CD4-positive, alpha-beta T cell treated with Interleukin-15 for 4 hours (primary cell): ENCODE results near the gene SEPSECS.

Experiments
- DNase-seq: peaks from one replicate; pipeline ENCODE4 v3.0.0-alpha.2; 2020; ENCODE audit warnings: low spot score

The SEPSECS gene

DNA sequence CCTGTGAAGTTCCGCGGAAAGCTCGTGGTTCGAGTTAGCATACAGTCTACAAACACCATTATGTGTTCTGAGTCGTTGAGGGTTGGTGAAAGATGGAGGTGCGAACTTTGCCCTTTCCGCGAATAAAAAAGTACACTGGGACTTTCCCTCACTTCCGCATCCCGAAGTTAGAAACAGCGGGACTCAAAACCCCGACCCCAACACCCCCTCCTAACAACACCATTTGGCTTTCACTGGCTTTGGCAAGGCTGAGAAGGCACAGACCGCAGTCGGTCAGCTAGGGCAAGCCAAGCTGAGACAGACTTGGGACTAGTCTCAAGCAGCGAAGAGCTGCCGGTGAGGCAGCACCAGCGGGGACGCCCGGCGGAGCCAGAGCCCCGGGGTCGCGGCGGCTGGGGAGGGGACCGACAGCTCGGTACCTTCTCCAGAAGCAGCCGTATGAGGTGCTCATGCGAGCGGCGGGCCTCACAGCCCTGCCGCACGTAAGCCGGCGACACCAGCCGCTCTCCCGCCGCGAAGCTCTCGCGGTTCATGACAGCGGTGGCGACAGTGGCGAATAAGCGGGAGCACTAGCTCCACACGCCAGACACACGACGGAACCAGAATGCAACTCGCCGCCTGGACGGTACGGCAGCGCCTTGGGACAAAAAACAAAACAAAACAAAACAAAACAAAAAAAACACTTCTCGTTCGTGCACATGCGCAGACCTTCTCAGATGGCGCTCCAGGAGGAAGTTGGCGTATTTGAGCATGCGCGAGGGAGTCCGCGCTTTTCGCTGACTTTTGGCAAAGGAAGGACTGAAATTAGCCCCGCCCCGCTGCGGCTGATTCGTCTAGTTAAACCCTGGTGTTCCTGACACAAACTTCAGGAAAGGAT lies at the start of gene SEPSECS:
TSS of gene SEPSECS (minus strand) at position 613 of the 877 bp plus-strand sequence. CDS start at position 533, 80 bp downstream.
- DNase-seq = peak; percentile 95

- no peak for DNase-seq
These were observed 49.5 kb upstream of the SEPSECS start for GRCh38 chr4:25209702-25210101.

DNA sequence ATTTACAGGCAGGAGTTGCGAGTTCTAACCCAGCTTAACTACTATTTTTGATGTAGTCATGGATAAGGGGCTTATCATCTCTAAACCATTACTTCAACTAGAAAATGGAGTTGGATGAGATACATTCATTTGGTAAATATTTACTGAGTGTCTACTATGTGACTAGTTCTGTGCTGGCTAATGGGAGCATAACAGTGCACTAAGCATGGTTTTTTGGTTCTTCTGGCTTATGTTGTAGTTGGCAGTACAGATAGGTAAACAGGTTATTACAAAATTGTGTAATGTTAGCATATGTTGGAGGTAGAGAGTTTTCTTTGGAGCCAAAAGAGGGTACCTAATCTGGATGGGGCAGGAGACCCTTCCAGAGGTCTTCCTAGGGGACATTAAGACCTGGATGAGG lies 47.7 kb upstream of the SEPSECS start:
- no peak for DNase-seq

DNA sequence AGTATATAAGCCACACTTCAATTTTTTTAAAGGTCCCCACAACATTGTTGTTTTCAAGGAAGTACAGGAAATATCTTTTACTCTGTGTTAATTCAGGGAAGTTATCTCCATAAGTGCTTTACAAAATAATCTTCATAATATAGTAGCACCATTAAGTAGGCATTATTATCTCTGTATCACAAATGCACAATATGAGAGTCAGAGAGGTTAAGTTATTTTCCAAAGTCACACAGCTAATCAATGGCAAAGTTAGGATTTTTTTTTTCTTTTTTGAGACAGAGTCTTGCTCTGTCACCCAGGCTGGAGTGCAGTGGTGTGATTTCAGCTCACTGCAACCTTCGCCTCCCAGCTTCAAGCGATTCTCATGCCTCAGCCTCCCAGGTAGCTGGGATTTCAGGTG lies 38.5 kb upstream of the SEPSECS start:
- no peak for DNase-seq

DNA sequence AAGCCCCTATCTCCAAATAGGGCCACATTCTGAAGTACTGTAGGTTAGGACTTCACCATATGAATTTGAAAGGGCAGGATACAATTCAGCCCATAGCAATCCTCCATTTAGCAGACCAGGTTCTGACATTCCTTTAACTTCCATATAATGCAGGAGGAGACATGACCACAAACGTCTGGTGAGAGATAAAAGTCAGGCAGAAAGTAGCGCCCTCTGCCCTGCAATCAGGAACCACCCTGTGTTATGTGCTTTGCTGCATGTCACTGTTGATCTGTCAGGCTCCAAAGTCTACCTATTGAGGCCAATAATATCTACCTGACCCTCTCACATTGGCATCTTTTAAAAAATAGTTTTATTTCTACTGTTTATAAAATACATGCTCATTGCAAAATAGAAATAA lies 30.2 kb upstream of the SEPSECS start:
- no peak for DNase-seq

- DNase-seq = no peak
These were observed 23.8 kb upstream of the SEPSECS start for GRCh38 chr4:25184056-25184455.

- DNase-seq = no peak
These were observed 22.7 kb upstream of the SEPSECS start for GRCh38 chr4:25182937-25183336.

DNA sequence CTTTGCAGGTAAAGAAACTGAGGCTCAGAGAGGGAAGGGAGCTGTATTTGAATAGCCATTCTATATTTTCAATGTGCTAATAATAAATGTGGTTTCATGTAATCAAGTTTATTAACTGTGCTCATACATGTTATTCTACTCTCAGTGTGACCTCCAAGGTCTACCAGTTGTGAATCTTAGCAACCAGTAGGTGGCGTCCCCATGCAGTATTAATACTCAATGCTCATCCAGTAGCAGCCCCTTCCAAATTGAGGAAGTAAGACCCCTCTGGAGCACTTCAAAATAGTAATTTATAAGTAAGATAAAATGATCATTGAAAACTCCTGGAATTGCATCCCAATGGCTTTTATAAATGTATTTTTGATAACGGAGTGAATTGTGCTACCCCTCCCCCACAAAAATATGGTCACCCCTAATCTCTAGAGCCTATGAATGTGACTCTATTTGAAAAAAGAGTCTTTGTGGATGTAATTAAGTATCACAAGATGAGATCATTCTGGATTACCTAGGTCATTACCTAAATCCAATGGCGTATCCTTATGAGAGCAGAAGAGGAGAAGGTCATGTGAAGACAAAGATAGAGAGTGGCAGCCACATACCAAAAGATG lies 20.4 kb upstream of the SEPSECS start:
- DNase-seq = peak; percentile 53

GRCh38 chr4:25178838-25179261 lies 18.6 kb upstream of the SEPSECS start:
- peak; percentile 14 for DNase-seq

DNA sequence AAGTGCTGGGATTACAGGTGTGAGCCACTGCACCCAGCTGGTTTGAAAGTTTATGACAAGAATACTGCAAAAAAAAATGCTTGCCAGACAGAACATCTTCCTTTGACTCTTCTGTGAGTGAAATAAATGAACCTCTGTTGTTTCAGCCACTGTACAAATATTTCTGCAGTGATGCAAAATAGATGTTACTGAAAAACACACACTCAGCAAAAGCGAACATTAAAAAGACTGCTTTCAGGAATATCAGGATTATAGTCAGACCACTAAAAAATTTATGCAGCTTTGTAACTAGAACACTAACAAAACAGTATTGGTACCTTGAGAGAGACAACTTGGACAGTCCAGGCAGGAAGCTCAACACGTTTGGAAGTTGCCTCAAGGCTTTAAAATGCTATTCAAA lies 16.9 kb upstream of the SEPSECS start:
- no peak for DNase-seq

DNA sequence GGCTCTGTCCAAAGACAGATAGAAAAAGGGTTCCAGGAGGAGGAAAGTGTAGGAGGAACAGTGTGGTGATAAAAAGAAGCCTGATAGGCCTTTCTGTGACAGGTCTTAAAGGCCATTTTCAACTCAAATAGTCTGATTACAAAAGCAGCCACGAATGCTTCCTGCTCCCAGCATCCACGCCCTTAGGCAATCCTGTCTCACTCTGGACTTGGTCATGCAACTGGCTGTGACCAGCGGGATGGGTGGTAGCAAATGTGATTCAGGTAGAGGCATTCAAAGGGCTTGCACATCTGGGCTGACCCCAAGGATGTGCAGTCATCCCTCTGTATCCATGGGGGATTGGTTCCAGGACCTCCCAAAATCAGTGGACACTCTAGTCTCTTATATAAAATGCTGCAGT lies 14.4 kb upstream of the SEPSECS start:
- no peak for DNase-seq

GRCh38 chr4:25172961-25173915 lies 13.0 kb upstream of the SEPSECS start:
- DNase-seq = no peak

DNA sequence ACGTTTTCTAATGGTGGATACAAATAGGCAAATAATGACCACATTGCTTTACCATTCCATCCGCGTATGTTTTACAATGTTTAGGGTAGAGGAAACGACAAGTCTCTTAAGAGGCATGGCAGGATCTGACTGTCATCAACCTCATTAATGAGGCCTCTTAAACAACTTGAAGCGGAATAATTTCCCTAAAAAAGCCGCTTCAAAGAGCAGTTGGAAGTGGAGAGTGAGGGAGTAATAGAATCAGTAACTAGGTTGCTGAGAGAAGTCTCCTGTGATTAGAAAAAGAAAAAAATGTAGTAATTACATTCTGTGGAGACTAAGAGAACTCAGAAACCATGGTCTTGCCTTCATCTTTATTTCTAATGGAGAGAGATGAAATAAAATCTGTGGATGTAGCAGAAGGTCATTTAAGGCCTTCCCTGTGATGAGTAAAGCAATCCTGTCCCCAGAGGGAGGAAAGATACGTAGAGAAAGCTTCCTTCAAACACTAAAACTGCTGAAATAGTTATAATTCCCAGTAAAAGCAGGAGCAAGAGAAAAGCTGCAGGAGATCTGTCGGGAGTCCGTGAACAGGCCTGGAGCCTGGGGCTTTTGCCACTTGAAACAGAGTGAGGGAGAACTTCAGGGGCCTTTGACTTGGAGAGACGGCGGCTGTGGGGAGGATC lies 11.1 kb upstream of the SEPSECS start:
- no peak for DNase-seq

DNA sequence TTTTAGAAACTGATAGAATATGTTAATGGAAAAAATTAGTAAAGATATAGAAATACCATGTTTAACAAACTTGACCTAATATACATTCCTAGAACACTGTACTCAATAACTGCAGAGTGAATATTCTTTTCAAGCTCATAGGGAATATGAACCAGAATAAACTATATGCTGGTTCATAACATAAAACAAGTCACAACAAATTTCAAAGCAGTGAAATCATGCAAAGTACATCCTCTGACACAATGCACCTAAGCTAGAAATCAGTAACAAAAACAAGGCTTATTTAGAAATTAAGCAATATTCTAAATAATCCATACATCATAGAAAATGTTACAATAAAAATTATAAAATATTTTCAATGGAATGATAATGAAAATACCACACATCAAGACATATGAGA lies 9.2 kb upstream of the SEPSECS start:
- DNase-seq = no peak

GRCh38 chr4:25165916-25166315 lies 5.7 kb upstream of the SEPSECS start:
- DNase-seq = no peak

- no peak for DNase-seq
These were observed 2.9 kb upstream of the SEPSECS start for GRCh38 chr4:25163196-25163595.

DNA sequence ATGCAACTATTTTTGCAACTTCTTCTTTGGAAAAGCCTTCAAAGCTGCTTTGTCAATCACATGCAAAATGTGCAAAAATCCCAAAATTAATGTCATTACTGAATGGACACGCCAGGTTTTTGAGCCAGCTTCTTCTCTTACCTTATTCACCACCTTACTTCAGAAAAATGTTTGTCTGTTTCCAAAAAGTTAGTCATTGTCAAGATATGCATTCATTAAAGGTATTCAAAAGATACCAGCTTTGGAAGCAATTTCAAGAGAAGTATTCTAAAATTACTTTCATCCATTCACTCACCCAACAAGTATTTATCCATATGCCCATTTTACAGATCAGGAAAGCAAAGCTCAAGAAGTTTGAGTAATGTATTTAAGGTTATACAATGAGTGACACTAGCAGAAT lies 2.3 kb upstream of the SEPSECS start:
- DNase-seq = no peak

DNA sequence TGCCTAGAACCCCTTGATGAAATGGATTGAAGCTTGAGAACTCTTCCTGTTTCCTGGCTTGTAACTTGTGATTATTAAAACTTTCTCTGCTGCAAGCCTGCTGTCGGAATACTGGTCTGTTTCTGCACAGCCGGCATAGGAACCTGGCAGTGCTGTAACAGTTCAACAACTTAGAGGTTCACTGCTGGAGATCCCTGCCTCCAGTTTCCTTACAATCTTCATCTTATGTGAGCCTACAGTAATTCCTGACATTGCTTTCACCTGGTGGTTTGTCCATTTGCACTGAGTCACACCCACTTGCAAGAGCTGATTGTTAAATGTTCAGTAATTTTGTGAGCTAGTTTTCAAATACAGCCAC lies 1.3 kb upstream of the SEPSECS start:
- DNase-seq = no peak

DNA sequence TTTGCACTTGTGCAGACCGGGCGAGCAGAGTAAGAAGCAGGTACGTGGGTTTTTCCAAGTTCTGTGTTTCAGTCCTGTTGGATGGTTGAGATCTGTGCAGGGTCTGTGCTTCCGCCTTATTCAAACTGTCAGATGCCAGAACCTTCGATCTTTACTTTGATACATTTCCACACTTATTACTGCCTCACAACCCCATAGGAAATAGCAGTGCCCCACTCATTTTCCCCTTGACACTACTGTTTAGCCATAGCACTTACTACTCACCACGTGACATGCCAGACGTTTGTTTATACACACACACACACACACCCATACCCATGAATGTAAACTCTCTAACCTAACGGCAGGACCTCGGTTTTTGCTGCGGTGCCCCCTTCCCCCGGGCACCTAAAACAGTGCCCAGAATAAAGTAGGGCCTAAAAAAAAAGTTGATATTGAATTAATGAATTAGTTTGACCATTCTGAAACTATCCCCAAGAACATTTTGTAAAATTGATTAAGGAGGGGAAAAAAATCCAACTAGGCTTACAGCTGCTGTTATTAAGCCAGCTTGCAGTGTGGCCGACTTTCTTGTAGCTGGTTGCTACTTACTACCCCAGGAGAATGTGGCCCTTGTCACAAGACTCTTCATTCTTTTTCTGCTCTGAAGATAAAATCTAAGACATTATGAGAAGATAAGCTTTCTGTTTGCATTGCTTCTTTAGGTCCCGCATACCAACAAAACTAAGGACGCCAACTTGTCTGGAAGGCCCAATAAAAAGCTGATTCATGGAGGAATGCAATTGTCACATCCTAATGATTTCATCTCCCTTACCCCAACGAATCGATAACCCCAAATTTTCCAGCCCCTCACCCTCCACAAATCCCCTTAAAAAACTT lies 704 bp upstream of the SEPSECS start:
- DNase-seq = no peak

- no peak for DNase-seq
These were observed 1.4 kb downstream of the SEPSECS start for GRCh38 chr4:25158817-25159216.

DNA sequence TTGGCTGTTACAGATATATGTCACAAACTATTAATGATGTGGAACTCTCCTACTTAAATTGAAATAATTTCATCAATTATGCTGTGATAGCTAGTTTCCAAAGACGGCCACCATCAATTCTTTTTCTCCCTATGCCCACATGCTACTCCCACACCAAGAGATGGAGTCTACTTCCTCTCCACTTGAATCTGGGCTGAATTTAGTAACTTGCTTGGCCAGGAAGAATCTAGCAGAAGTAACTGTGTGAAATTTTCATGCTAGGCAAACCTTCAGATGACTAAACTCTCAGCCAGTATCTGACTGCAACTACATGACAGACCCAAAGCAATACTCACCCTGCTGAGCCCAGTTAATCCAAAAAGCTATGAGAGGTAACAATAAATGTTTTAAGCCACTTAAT lies 3.2 kb downstream of the SEPSECS start:
- DNase-seq = no peak
